LHCN-M2 (cell line): ENCODE data around the gene PCDH9. TPM values are rescaled to one million over a fixed set of nuclear protein-coding genes. Genes with fewer than 3 reads are reported as not detected.

Source experiments
- DNase-seq: peaks from one replicate; pipeline ENCODE4 v3.0.0-alpha.2; 2012; ENCODE audit warnings: low read depth
- total RNA-seq: library from RNA; depleted of rRNA; stranded (reverse); fragments of >200 nt; gene quantifications from 2 replicates; pipeline ENCODE4 v1.2.3, GENCODE V29; 2014

Gene PCDH9
- total RNA-seq, 1 experiment from 2014 or later = 90.6 TPM

DNA sequence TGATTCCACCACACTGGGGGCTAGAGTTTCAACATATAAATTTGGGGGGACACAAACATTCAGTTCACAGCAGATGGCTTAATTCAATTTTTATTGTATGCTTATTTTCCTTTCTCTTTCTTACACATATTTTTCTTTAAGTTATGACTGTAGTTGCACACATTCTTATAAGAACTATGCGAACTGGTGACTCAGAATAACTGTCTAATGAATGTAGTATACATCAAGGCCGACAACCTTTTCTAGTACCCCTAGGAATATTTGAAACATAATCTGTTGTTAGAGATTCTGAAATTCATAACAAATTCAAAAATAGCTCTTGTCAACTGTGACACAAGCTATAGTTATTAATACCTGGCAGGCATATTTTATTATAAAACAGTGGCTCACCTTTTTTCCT lies 695.6 kb downstream of the PCDH9 start:
- peak; percentile 27 for DNase-seq

DNA sequence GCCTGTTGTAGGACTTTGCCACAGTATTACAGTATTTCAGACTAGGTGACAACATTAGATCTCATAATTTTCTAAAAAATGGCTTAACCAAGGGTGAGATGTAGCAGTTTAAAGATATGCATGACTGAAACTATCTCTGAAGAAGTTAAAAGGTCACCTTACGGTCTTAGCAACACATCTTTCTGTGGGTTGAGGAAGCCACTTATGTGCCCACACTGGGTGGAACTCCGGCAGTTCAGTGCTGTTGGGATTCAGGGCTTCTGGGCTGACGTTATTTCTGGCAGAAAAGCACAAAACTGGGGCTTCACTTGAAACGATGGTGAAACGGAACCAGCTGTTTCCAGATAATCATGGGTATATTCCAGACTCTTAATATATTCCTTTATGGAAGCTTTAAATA lies 697.3 kb downstream of the PCDH9 start:
- DNase-seq = no peak

DNA sequence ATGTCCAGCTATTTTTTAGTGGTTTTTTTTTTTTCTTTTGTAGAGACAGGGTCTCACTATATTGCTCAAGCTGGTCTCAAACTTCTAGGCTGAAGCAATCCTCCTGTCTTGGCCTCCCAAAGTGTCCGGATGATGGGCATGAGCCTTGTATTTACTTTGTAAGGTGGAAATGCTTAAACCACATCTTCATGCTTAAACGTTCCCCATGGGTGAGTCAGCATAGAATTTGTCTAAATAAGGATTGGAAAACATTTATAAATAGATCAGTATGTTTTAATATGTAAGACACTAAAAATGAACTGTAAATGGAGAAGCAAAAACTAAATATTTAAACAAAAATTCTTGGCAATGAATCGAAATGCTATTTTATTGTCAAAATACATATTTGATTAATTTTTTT lies 698.0 kb downstream of the PCDH9 start:
- DNase-seq = peak; percentile 85

DNA sequence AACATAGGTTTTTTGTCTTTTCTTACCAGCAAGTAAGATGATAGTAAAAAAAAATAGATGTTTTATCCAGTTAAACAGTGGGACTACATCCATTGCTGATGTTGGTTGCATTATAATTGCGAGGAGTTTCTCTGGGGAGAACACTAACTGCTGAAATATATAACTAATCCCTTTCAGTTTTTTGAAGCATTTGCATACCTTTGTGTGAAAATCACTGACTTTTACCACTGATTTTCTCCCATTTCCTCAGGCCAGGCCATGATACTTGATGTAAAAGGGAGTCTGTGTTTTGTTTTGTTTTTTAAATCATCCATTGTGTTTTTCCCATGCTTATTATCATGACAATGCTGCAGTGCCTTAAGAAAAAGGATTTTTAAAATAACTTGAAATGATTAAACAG lies 699.5 kb downstream of the PCDH9 start:
- DNase-seq = no peak

DNA sequence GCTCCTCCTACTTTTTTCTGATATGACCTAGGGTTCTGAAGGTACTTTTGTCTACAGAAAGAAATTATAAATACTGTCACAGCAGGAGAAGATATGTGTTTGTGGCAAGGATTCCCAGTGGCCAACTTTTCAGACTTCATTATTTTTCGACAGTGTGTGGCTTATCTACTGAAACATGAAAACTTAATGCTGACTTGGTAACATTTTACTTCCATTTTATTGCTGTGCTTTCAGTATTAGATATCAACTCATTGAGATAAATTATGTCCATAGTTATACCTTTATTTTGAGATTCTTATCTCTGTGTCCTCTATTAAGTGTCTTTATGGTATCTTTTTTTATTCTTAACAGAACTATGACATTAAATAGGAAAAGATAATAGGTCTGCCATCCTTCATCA lies 700.0 kb downstream of the PCDH9 start:
- DNase-seq = no peak

DNA sequence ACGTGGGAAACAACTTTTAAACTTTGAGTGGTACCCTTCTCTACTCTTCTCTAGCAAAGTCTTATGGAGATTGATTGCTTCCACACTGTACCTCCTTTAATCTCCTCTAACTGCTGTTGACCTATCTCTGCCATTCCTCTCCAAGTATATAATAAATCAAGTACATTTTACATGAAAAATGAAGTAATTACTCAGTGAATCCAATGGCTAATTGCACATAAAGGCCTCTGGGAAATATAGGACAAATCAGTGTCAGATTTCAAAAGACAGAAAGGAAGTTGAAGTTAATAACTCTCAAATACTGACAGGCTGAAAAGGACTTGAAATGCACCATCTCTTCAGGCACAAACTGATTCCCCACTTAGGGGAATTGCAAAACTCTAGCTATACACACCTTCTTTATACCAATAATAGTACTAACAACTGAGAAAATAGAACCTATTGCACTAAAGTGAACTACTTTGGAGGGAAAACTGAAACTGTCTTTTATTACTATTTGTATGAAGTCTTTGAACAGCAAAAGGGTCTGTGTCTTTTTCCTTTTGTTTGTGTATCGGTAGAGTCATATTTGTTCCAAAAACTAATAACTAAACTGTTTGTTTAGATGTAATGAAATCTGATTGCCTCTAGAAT lies 701.1 kb downstream of the PCDH9 start:
- no peak for DNase-seq

DNA sequence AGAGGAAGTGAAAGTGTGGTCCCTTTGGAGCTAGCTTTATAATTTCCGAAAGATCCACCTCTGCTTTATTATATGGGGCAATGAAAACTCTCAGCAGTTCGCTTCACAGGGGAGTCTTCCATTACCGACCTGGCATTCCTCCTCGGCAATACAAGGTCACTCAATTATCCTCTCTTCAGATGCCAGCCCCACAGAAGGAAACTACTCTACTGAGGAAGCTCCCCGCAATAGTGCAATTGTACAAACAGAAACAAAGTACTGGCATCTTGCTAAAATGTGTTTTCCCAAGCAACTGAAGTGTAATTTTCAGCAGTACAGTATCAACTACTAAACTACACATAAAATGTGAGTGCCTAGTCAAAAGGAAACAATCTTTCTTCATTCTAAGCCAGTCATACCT lies 702.0 kb downstream of the PCDH9 start:
- DNase-seq = no peak

DNA sequence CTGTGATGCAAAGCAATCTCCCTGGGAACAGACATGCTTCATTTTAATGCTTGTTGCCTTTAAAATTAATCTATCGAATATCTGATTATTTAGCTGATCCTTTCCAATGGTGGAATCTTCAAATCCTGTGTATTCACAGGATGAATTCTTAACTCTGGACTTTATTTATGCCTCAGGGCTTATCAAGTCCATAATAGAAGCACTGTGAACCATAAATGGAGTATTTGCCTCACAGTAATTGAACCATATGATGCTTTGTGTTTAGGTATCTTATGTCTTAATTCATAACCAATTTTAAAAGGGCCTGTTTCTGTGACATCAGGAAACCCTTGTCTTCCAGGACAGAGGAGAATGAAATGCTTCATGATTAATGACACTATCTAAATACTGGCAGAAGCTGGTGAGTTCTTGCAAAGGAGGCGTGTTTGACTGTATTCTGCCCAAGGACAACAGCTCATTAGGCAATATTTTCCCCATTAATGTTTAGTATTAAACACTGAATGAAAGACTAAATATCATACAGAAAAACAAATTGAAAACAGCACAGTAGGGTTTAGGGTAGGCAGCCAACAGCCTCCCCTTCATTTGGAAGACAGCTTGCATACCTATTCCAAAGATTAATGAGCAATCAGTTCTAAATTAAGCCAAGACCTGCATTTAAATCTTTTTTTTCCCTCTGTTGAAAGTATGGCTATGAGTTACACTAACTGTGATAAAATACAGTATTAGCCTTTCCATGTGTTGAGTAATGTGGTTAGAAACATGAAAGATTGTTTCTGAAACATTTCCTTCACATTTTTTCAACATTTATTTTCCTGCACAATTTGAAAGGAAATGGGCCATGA lies 709.4 kb downstream of the PCDH9 start:
- no peak for DNase-seq

DNA sequence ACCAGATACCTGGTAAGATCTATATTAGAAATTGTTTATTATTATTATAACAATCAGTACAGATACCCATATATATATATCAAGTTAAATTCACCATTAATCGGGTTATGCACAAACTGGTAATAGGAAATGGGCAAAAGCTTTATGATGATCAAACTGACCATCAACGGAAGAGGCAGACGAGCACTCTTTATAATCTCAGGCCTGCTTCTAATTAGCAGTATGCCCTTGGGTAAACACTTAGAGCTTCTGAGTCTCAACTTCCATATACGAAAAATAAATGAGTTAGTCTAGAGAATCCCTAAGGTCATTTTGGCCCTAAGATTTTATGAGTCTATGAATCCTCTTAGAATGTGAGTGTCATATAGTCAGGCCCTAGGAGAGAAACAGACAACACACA lies 710.9 kb downstream of the PCDH9 start:
- DNase-seq = no peak

DNA sequence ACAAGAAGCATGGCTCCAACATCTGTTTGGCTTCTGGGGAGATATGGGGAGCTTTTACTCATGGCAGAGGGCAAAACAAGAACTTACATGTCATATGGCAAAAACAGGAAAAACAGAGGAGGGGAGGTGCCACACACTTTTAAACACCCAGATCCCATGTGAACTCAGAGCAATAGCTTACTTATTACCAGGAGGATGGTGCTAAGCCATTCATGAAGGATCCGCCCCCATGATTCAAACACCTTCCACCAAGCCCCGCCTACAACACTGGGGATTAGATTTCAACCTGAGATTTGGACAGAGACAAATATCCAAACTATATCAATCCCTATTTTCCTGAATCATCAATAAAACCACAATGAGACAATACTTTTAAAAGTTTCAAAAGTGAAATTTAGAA lies 712.1 kb downstream of the PCDH9 start:
- no peak for DNase-seq

DNA sequence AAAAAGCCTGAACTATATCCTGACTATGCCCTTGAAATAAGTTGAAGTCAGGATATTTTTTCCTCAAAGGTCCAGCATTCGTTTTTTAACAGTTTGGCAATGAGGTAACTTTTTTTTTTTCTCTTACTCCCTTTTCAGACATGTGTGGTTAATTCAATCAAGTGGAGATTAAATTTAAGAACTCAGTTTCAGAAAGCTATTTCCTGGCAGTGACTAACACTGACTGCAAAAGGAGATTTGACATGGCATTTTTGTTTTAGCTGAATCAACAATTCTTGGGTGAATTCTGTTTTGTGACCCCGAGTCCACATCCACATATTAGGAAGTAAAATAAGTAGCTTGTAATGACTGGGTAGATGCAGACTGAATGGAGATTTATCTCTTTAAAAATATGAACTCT lies 716.4 kb downstream of the PCDH9 start:
- peak; percentile 59 for DNase-seq

DNA sequence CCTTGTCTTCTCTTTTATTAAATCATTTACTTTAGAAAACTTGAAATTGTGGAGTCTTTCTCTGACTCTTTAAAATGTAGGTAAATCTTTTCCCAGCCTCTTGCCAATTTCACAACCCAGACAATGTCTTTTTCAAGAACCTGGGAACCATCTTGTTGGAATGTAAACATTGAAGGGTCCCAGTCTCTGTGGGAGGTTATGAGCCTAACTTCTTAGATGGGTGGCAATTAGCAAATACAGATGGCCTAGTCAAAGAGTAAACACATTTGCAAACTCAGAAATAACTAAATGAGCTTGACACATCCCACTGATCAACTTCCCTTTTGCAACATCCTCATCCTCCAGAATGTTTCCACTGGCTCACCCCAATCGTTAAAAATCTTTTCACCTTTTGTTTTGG lies 721.0 kb downstream of the PCDH9 start:
- DNase-seq = no peak

DNA sequence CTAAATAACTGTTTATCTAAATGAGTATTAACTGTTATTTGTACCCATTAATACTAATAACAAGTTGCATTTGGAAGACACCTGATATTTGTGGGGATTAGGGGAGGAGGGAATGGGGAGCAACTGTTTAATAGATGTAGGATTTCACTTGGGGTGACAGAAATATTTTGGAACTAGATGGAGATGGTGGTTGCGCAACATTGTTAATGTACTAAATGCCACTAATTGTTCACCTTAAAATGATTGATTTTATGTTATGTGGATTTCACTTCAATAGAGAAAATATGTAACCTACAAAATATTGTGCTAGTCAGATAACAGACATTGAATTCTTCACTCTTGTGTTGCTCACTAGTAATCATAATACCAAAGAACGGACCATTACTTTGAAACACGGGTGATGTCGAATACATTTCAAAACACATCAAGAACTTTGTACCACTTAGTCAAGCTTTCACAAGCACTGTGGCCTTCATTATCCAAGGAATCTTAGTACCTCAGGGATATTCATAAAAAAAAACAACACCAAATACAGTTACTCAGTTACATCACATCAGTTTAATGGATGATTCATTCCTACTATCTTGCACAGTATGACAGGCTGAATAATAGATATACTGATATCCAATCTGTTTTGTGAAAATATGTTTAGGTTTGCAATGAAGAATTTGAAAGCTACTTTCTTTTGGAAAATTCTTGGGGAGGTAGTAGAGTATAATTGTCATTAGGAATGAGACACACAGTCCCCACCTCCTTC lies 721.8 kb downstream of the PCDH9 start:
- DNase-seq = peak; percentile 30

DNA sequence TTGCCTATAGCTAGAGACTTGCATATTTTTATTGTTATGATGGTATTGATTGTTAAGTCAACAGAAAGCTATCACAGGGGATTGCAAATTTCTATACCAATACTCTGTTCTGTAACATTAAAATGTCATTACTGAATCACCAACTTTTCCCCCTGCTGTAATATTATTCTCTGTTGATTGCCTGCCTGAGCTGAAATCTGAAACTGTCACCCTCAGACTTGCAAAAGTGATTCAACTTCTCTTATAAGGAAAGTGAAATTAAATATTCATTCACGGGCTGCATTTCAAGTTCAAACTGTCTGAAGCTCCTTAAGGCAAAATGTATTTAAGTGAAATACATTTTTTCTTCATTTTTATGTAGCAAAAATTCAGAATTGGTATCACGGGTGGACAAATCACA lies 723.2 kb downstream of the PCDH9 start:
- DNase-seq = peak; percentile 44

DNA sequence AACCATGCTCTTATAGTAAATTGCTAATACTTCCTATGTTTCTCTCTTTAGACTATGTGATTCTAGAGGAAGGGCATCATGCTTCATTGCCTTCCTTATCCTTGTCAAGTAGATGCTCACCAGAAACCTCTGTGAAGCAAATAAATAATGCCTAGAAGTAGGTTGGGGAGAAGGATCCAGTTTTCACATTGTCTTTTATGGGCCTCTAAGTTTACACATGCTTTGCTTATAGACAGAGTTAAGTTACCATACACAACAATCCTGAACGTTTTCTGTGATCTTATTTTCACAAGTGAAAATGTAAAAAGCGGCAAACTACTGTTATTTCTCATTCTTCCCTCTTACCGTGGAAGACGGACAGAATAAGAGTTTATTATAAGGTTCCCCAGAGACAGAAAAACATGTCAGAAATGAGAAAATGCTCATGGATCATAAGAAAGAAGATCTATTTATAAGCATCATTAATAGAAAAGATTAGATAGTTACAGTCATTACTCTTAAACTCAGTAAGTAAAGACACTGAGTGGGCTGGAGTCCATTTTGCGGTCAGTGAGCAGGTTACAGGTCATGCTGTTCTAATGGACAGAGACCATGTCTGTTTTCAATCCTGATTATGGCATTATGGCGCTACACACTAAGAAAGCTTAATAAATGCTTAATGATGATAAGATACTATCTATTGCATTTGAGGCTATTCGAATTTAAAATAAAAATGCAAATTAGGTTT lies 723.9 kb downstream of the PCDH9 start:
- DNase-seq = no peak

DNA sequence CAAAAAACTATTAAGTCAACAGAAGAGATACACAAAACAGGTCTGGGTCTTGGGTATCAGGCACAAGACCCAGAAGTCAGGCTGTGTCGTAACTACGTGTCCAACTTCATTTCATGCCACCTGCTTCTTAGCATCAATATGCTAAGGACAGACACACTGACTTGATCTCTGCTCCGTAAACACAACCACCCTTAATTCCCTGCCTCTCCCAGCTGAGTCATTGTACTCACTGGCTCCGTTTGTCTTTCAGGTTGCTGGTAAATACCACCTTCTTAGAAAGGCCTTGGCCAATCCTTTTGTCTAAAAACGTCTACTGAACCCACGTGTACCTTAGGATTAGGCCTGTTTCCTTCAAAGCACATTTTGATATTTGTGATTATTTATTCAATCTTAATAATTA lies 726.2 kb downstream of the PCDH9 start:
- peak; percentile 79 for DNase-seq

DNA sequence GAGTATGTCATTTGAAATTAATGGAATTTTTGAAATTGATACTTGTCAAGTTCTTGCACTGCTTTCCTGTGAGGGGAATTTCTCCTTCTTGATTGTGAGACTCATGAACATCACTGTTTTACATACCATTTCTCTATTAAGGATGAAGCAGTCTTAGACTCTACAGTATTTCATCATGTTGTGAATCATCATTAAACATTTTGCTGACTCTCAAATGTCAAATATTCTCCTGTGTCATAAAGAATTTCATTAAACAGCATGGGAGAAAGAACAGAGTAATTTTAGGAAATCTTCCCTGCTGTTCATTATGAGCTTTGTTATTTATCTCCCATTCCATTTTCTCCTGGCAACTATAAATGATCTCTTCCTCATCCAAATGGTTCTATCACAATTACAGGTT lies 729.0 kb downstream of the PCDH9 start:
- DNase-seq = peak; percentile 65

DNA sequence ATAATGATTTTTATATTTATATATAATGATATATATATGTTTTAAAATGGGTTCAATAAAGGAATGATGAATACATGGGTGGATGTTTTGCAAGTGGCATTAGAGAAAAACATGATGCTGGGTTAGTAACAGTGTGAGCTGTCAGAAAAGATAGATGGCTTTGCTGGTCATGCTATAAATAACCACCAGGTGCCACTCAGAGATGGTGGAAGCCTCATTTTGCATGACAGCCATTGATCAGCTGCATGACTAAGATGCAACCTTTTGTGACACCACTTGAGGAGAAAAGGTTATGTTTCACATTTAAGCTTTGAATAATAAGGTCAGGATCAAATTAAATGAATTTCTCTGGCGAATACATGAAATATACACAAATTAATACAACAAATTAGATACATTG lies 737.7 kb downstream of the PCDH9 start:
- peak; percentile 45 for DNase-seq

DNA sequence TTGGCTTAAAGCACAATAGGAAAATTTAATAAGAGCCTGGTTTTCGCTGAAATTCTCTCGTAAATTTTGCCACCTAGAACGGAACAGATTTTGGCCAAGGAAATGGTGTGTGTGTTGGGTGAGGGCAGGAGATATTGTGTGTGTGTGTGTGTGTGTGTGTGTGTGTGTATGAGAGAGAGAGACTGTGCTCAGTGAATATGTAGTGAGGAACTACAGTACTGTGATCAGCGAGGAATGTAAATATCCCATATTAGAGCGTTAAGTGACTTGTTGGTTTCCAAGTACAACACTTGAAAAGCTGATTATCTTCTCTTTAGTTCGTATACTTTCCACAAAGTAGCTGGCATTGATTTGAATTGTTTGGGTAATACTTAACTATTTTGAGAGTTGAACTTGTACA lies 738.9 kb downstream of the PCDH9 start:
- DNase-seq = no peak

DNA sequence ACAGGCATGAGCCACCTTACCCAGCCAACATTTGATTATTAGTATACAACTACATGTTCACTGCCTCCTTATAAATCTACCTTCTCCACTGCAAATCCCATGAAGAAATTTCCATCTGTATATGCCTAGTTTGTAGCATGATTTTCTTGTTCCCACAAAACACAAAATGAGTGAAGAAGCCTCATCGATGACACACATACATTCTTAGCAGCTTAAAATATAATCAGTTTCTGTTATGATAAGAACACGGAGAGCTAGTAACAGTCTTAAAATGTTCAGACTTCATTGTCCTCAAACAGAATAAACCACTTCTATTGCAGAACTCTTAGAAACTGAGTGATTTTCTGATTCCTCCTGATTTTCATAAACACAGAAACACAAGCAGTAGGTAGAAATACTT lies 740.5 kb downstream of the PCDH9 start:
- peak; percentile 12 for DNase-seq

DNA sequence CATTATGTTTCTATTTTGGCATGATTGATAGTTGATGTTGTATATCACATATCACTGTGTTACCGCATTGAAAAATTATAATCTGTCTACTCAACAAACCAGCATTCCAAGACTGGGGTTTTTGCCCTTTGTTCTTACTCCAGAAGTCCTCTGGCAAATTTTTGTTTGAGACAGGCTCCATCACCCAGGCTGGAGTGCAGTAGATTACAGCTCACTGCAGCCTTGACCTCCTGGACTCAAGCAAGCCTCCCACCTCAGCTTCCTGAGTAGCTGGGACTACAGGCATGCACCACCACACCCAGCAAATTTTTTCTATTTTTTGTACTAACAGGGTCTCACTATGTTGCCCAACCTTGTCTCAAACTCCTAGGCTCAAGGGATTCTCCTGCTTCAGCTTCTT lies 741.0 kb downstream of the PCDH9 start:
- no peak for DNase-seq

DNA sequence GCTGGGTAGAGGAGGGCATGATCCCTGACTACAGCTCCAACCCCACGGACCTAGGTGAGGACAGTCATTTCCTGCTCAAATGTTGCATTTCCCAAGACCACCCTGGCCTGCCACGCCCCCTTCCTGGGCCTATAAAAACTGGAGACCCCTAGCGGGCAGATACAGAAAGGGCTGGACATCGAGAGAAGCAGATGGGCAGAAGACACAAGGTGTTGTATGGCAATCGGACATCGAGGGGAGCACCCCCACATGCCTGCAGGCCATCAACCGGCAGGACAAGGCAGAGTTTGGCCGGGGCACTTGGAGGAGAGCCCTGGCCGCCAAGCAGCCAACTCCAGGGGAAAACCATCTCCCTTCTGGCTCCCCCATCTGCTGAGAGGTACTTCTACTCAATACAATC lies 746.4 kb downstream of the PCDH9 start:
- DNase-seq = no peak
